ENCODE results near the gene ZP1.

The ZP1 gene

DNA sequence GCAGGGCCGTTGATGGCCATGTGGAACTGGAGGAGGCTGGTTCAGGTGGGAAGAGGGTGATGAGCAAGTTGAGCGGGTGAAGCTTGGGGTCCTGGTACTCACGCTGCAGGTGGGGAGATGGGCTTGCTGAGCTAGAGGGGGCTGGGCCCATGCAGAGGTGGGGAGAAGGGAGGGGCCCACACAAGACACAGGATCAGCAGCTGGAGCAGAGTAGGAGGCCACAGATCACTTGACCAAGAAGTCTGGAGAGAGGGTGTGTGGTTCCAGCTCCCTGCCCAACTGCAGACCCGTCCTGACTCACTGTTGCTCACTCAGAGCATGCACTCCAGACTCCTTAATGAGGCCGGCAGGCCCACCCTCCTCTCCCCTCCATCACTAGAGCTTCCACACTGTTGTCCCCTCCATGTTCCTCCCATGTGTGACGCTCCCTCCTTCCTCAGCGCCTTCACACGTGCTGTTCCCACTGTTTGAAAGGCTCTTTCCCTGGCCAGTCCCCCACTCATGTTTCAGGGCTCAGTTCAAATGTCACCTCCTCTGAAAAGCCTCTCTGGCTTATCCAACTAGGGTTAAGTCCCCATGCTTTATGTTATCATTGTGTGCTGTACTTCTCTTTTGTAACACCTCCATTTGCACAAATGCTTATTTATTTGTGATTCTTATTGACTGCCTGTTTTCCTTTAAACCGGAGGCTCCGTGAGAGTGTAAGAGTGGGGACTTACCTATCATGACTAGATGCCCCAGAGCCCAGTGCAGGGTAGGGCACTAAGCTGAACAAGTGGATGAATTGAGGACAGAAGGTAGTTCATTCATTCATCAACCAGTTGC is 23.1 kb upstream of the ZP1 start:
- no peak for DNase-seq (ENCODE audit: low spot score)

DNA sequence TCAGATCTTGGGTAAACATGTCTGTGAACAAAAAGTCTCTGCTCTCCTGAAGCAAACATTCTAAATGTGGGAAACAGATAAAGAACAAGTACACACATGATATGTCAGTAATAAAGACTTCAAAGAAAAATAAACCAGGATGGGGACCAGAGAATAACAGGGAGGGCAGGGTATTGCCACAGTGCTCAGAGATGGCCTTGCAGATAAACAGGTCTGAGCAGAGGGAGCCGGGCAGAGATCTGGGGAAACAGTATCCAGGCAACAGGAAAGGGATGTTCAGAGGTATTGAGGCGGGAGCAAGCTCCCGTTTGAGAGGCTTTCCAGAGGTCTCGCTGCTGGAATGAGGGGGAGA is 22.5 kb upstream of the ZP1 start:
- DNase-seq (ENCODE audit: low spot score), result no peak

DNA sequence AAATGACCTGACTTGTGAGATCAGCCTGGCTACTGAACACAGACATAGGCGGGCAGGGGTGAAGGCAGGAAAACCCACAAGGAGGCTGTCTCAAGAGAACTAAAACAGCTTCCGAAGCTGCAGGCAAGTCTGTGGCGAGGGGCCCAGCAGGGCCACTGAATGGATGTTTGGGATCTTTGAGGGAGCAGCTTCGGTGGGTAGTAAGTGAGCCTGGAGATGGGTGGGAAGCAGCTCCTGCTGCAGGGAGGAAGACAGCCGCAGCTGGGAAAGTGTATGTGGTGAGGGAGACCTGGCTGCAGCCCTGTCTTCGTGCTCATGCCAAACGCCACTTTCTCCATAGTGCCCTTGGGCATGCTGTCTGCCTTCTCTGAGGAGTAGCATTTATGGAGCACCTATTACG is 22.0 kb upstream of the ZP1 start:
- DNase-seq (ENCODE audit: low spot score), result no peak

DNA sequence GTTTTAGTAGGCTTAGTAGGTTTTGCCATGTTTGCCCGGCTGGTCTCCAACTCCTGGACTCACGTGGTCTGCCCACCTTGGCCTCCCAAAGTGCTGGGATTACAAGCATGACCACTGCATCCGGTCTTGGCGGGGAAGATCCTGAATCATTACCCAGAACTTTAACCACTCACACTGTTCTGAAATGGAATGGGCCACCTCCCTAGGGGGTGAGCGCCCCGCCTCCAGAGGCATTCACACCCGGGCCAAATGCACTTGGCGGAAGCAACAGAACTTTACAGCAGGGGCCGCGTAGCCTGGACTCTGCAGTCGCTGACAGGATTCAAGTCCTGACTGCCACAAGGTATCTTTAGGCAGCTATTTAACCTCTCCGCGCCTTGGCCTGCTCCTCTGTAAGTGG is 20.1 kb upstream of the ZP1 start:
- DNase-seq (ENCODE audit: low spot score), result no peak

DNA sequence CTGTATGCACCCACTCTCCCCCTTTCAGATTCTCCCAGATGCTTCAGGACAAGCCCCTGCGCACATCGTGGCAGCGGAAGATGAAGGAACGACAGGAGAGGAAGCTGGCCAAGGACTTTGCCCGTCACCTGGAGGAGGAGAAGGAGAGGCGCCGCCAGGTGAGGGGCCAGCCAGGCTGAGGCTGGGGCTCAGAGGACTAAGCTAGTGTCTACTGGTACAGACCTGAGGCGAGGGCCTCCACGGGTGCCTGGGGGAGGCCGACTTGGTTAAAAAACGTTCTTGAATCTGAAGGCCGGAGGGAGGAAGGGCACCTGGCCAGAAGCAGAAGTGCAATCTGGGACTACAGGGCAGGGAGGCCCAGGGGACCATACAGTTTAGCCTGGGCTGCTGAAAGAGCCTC is 19.4 kb upstream of the ZP1 start:
- no peak for DNase-seq (ENCODE audit: low spot score)

DNA sequence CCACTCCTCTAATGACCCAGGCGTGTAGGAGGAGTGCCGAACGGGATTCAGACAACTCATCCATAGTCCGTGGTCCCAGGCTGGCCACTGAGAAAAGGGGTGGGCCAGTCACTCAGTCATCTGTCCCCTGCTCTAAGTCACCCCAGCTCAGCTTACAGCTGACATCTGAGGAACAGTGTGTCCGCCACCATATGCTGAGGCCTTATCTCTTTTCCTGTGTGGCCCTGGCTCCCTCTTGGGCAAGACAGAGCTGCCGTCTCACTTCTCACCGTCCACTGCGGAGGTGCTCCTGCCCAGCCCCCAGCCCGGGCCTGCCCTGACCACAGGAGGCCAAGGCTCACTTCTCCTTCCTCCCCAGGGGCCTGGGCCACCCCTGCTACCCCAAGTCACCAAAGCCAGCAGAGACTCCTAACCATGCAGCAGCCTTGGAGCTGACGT is 18.6 kb upstream of the ZP1 start:
- DNase-seq (ENCODE audit: low spot score), result no peak

DNA sequence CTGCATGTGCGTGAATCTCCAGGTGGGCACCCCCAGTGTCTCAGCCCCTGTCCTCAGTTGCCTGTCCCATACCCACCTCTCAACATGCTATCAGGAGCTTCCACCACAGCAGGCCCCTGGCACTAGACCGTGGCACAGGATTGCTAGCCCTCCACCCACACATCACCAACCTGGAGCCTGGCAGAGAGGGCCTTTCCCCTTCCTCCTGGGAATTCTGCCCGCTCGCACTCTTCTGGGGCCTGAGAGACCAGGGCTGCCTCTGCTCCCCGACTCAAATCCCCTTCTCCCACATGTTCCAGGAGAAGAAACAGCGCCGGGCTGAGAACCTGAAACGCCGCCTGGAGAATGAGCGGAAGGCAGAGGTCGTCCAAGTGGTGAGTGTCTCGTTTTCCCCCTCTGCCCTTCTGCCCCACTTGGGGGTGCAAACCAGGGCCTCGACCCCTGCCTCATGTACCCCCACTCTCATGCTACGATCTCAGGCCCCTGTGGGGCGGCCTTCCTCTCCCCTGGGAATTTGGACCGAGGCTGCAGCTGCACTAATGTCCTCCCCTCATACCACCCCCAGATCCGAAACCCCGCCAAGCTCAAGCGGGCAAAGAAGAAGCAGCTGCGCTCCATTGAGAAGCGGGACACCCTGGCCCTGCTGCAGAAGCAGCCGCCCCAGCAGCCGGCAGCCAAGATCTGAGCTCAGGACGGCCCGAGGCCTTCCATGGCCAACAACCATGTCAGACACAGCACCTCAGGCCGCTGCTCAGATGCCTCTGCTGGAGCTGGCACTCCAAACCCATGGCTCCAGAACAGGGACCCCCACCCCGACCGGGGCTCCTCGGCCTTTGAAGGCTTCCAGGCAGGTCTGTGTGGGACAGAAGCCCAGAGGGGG is 17.5 kb upstream of the ZP1 start:
- no peak for DNase-seq (ENCODE audit: low spot score)

DNA sequence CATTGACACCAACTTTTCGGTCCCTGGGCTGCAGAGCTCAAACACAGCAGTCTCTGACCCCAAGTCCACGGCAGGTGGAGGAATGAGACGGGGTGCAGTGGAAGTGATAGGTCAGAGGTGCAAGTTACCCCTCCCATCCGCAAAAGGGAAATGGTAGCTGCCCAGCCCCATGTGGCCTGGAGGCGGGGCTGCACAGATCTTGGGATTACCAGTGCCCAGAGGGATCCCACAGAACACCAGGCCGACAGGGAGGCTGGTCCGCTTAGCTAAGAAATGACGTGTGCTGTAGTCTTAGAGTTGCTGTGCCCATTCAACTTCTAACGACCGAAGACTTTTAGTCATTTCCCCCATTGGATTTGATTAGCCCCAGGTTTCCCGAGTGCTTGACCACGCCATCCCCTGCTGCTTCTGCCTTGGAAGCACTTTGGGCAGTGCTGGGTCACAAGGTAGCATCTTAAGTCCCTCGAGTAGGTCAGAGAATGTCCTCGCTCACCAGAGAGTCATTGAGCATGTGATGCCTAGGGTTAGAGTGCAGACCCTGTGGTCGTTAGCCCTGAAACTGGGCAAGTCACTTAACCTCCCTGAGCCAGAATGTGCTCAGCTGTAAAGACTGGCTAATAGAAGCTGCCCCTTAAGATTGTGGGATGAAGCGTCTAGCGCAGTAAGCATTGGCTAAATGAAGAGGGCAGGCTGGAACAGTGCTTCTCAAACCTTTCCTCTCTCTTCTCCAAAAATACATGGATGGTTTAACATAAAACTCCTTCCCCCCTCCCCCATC is 15.8 kb upstream of the ZP1 start:
- no peak for DNase-seq (ENCODE audit: low spot score)

DNA sequence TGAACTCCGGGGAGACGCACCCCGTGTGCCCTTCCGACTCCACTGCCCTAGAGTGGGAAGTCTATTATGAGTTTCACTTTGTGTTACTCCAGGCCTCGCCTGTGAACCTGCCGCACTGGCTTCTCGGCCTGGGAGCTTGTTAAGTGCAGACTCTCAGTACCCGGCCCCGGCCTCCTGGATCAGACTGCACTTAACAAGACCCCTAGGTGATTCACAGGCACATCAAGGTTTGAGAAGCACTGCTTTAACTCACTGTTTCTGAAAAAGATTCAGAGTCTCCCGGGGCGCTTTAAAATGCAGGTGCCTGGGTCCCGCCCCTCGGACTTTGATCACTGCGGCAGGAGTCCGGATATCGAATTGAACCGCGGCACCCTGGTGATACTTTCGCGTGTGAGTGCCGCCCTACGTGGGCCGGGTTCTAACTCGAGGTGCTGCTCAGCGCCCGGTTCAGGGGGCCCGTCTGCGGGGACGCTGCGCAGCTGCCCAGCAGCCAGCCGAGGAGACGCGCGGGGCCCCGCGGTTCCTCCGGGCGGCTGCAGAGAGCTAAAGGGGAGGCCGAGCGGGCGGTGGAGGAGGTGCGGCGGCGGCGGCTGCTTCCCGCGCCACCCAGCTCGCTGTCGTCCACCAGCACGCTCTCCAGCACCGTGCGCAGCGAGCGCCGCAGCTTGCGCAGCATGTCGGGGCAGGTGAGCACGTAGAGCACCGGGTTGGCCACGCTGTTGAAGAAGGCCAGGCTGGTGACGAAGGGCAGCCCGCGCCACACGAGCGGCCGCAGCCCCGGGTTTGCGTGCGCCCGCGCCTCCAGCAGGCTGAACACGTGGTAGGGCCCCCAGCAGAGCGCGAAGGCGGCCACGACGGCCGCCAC is 15.0 kb upstream of the ZP1 start:
- DNase-seq (ENCODE audit: low spot score), result no peak

DNA sequence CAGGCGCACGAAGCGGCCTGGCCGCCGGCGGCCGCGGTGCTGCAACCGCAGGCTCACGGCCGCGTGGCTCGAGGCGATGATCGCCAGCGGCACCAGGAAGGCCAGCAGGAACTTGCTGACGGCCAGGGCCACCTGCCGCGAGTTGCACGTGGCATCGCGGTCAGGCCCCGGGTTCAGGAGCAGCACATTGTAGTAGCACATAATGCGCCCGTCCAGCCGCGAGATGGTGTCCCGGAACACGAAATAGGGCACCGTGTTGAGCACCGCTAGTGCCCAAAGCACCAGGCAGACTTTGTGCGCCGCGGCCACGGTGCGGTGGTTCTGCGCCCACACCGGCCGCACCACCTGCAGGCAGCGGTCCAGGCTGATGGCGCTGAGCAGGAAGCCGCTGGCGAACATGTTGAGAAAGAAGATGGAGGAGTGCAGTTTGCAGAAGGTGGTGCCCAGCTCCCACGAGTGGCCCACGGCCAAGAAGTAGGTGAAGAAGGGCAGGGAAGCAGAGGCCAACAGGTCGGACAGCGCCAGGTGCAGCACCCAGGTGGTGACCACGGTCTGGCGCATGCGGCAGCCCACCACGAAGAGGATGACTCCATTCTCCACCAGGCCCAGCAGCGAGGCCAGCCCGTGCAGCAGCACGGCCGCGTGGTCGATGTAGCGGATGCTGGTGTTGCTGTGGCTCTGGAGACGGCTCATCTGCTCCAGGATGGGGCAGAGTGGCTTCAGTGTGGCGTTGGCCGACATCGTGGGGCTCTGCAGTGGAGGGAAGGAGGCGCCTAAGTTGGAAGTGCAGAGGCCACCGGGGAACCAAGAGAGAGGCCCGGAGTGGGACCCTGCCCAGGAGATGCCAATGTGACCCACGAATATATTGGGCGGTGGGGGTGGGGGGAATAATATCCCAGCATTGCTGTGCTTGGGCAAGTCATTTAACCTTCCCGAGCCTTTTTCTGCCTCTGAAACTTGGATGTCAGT is 14.1 kb upstream of the ZP1 start:
- DNase-seq (ENCODE audit: low spot score), result no peak

DNA sequence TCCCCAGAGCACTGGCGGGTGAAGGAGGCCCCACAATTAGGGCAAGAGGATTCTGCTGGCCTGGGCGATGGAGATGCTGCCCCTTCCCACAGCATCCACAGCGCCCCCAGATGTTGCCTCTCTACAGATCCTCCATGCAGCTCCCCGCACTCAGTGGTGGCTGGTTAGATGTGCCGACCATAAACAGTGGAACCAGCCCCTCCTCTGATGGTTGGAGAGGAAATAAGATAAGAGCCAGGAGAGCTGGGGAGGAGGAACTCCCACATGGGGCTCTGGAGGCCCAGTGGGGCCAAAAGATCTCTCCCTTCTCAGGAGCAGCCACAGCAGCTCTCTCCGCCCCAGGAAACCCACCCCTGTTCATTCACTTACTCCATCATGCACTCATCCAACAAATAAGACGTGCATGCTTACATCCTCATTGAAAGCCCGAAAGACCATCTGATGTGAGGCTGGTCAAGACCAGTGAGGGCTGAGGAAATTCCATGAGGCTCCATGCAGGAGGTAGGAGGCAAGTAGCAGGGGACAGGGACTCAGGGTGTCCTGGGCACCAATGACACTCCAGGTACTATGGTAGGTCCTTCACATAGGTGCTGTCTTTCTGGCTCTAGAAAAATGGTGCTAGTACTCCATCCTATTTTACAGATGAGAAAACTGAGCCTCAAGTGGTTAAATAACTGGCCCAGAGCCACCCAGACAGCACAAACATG is 13.0 kb upstream of the ZP1 start:
- DNase-seq (ENCODE audit: low spot score), result no peak

DNA sequence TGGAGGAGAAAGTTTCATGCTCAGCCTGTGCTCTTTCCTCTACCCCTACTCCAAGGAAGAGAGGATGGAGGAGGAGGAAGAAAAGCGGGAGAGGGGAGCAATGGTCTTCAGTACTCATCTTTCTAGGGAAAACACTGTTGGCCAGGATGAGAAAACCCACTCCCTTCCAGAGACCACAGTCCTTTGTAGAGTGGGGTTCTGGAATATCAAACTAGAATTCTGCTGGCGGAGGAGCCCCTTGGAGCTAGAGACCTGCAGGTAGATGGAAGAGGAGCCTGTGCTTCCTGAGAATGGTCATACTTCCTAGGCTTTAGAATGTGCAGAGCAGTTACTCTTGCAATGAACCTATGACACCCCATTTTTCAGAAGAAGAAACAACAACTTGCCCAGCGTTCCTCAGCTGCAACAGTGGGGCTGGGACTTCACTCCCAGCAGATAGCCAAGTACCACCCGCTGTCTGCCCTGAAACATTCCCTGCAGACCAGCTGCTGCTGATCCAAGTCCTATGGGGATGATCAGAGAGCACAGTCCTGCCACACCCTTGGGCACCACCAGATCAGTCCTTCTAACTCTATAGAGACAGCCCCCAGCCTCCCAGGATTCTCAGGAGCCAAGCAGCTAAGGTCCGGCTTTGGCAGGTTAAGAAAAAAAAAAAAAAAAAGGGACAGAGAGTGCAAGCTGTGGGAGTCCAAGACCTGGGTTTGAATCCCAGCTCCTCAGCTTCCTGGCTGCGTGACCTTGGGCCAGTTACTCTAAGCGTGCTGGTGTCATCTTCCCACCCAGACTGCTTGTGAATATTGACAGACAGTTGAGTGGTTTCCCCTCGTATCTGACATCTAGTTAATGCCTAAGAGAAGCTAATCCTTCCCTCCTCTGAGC is 12.3 kb upstream of the ZP1 start:
- no peak for DNase-seq (ENCODE audit: low spot score)

DNA sequence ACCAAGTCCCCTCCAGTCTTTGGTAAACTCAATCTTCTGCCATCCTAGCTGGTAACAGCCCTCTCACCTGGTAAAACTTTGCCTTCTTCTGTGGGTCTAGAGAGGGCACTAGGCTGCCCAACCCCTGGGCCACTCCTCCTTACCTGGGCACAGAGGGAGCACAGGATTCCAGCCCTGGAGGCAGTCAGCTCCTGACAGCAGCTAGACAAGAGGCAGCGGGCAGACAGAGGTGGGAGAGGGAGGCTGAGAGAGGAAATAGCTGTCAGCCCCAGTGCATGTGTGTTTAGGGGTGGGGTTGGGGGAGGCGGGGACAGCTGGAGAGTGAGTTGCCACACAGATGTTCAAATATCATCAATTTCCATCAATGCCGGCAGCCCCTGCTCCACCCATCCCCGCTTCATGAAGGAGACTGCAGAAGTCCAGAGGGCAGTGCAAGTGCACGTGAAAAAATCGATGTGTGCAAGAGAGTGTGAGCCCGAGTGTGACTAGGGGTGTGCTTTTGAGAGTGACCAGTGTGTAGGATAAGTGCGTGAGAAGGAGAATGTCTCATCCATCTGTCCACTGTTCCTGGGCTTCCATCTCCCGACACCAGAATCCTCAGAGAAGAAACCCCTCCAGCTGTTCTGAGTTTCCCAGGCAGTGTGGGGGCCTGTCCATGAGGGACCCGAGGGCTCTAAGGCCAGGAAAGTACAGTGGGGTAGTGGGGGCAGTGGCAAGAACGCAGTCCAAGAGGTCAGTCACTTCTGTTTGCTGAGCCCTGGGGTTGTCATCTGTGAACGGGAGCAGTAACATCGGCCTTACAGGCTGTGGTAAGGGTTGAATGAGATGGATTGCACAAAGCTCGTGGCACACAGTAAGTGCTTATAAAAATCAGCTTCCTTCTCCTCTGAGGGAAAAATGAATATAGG is 11.4 kb upstream of the ZP1 start, which contains the start of gene PTGDR2:
Gene PTGDR2 (minus strand): TSS at position 225 of the 908 bp plus-strand sequence. CDS start 2,228 bp downstream, outside the sequence.
- no peak for DNase-seq (ENCODE audit: low spot score)

DNA sequence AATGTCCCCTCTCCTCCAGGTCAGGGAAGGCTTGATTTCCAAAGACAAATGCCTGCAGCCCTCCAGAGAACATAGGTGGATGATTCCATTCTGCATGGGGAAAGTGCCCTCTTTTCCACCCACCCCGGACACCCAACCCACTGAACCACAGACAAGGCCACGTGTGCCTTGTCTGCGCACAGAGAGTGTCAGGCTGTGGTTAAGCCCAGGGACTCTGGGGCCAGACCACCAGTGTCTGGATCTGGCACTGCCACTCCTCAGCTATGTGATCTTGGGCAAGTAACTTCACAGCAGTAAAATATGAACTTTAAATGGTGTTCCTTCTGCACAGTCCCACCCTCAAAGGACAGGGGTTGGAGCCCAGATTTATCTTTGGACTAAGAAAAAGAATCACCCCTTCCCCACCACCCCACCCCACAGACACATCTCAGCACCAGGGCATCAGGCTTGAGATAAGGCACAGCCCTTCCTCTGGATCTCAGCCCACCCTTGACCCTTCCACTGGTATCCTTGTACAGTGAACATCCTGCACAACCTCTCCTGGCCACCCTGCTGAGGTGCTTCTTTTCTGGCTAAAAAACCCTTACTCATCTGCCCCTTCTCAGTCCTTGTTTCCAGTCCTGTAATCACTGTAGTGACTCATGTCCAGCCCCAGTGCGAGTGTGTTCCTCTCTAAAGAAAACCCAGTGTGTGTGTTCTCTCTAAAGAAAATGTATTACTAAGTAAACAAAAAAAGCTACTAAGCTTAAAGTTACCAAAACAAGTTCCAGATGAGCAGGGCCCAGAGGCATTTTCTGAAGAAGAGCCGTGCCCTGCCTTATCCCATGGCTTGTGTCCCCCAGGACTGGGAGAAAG is 9.7 kb upstream of the ZP1 start:
- DNase-seq (ENCODE audit: low spot score), result no peak

DNA sequence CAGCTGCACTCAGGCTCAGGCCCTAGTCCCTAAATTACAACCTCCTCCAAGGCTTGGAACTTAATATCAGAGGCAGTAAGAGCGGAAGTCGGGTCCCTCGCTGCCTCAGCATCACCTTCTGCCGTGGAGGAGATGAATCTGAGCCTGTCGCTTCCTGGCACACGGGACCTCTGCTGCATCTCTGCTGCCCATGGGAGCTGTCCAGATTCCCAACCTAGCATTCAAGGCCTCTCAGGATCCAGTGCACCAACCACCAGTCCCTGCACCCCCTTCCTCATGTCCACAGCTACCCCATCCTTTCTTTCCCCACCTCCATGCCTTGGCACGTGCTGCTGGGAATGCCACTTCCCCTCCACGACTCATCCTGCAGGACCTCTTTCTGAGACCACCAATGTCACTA is 9.1 kb upstream of the ZP1 start:
- DNase-seq (ENCODE audit: low spot score), result no peak

DNA sequence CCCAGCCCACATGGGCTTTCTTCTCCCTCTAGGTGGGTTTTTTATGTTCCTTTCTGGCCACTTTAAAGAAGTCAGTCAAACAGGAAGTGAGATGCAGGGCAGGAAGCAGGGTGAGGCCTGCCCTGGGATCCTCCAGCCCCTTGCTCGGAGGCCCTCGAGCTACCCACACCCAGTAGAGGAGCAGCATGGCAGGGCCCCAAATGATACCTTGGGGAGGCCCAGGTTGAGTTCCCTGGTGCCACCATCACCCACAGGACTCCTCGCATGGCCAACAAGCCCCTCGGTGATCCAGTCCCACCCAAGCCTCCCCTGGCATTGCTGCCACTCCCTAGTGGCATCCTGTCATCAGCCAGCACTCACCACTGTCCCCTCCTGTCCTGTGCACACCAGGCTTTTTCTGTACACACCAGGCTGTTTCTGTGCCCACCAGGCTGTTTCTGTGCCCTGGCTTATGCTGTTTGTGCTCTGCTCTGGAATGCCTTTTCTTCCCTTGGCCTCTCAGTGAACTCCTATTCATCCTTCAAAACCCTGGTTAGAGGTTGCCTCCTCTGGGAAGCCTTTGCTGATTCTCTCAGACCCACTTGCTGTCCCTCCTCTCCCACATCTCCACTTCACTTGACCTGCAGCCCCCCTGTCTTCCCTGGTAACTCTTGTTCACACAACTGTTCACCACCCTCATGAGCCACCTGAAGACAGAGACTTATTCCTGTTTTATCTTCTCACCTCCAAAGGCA is 8.4 kb upstream of the ZP1 start:
- DNase-seq (ENCODE audit: low spot score), result no peak
